K562 (cell line): ENCODE results near the gene ABCC9. TPM values are rescaled to one million over a fixed set of nuclear protein-coding genes. Genes with fewer than 3 reads are reported as not detected.

ENCODE experiments used
- ATAC-seq: fragments of 200-7000 bp; cut with Tn5 transposase; 3 replicates; pipeline ENCODE4 v1.9.1; 2020; ENCODE audit warnings: moderate library complexity
- BruUV-seq: library from RNA; stranded (reverse); fragments of 400-500 nt; replicated peaks from 2 replicates; lab custom pipeline; 2021; lab: Mats Ljungman, UMichigan
- CTCF ChIA-PET: fragments of 300-600 bp; formaldehyde crosslinking; extraction: SDS; loops from one replicate; lab custom pipeline; 2021; ENCODE audit warnings: low intra/inter-chr PET ratio; lab: Yijun Ruan, JAX
- POLR2A ChIA-PET: fragments of 300-600, 350-650 bp; sonication (Branson Sonifier 250); formaldehyde crosslinking; extraction: SDS; loops from one replicate; lab custom pipeline; 2021; ENCODE audit warnings: antibody characterized with exemption, inconsistent platforms; lab: Yijun Ruan, JAX
- DNase-seq, 4 experiments: peaks; one replicate each; pipeline versions ENCODE4 v3.0.0 to v3.0.0-alpha.2; 2011 to 2018; ENCODE audit warnings: low spot score in 3 of 4, mixed read lengths in 3 of 4; ENCODE audit errors: extremely low read depth in 1 of 4
- FAIRE-seq: peaks from 2 replicates; lab custom pipeline; 2011; peaks lifted over from hg19 to GRCh38; lab: Jason Lieb, UNC
- H2AFZ ChIP-seq: 2 replicates; pipeline ENCODE4 v1.6.0; 2011; ENCODE audit warnings: low read depth, low read length, control low read depth, inconsistent platforms
- H3K27ac ChIP-seq: fragments of 200-600 bp; 3 replicates; pipeline ENCODE4 v1.8.0; 2011; ENCODE audit warnings: low read depth, mild to moderate bottlenecking, control low read depth, inconsistent platforms, low read length, moderate library complexity, mixed read lengths; ENCODE audit errors: extremely low read depth
- H3K27me3 ChIP-seq, 2 experiments: fragments of 300-600 bp in 1 of 2; 2 replicates in 1 of 2; 3 replicates in 1 of 2; pipeline versions ENCODE4 v1.6.0 to v1.8.0; 2011; ENCODE audit warnings: inconsistent platforms in 2 of 2, low read length in 2 of 2, mild to moderate bottlenecking in 1 of 2, mixed read lengths in 1 of 2, moderate library complexity in 1 of 2; ENCODE audit not compliant: control insufficient read depth in 2 of 2, insufficient read depth in 2 of 2
- H3K36me3 ChIP-seq: fragments of 300-600 bp; 3 replicates; pipeline ENCODE4 v1.8.0; 2011; ENCODE audit warnings: mild to moderate bottlenecking, low read length, inconsistent platforms; ENCODE audit not compliant: control insufficient read depth, insufficient read depth
- H3K4me1 ChIP-seq, 2 experiments: fragments of 200-600 bp in 1 of 2; replicated peaks in 1 of 2; 2 replicates in 1 of 2; 3 replicates in 1 of 2; pipeline versions ENCODE4 v1.5.1 to v1.8.0; 2011; ENCODE audit warnings: inconsistent platforms in 2 of 2, low read length in 2 of 2, mild to moderate bottlenecking in 1 of 2, mixed read lengths in 1 of 2, moderate library complexity in 1 of 2; ENCODE audit not compliant: control insufficient read depth in 2 of 2, insufficient read depth in 2 of 2
- H3K4me2 ChIP-seq: 2 replicates; pipeline ENCODE4 v1.6.1; 2011; ENCODE audit warnings: low read length, control low read depth, inconsistent platforms, mixed read lengths; ENCODE audit not compliant: insufficient read depth
- H3K4me3 ChIP-seq: fragments of 200-600 bp; sonication (generic), shearing (Covaris generic); 2 replicates; pipeline ENCODE4 v1.5.1; 2016; ENCODE audit warnings: control low read depth, inconsistent platforms
- H3K79me2 ChIP-seq: fragments of 200-600 bp; 3 replicates; pipeline ENCODE4 v1.8.0; 2011; ENCODE audit warnings: low read length, inconsistent platforms; ENCODE audit not compliant: control insufficient read depth, insufficient read depth
- H3K9ac ChIP-seq, 2 experiments: 2 replicates each; pipeline versions ENCODE4 v1.6.0 to v1.6.1; 2011; ENCODE audit warnings: low read depth in 2 of 2, low read length in 2 of 2, control low read depth in 1 of 2, inconsistent platforms in 1 of 2, mild to moderate bottlenecking in 1 of 2, mixed read lengths in 1 of 2; ENCODE audit not compliant: insufficient read depth in 1 of 2
- H3K9me1 ChIP-seq: one replicate; pipeline ENCODE4 v1.6.0; 2011; ENCODE audit warnings: inconsistent platforms, mild to moderate bottlenecking, low read length, moderate library complexity; ENCODE audit not compliant: control insufficient read depth, insufficient read depth
- H3K9me3 ChIP-seq: replicated peaks from 2 replicates; pipeline ENCODE4 v1.5.1; 2011; ENCODE audit warnings: low read depth, low read length, inconsistent platforms; ENCODE audit not compliant: control insufficient read depth, insufficient read depth
- H4K20me1 ChIP-seq: replicated peaks from 2 replicates; pipeline ENCODE4 v1.6.1; 2011; ENCODE audit warnings: low read length, inconsistent platforms, mixed read lengths; ENCODE audit not compliant: control insufficient read depth, insufficient read depth
- CBFA2T3 ChIP-seq: fragments of 450-650 bp; IDR thresholded peaks from 2 replicates; pipeline ENCODE4 v1.6.1; 2017
- CHD4 ChIP-seq: fragments of 200-600 bp; sonication (generic); IDR thresholded peaks from 3 replicates; pipeline ENCODE4 v1.6.1; 2012; ENCODE audit warnings: low read depth, mild to moderate bottlenecking, mixed read lengths, low read length, inconsistent platforms; ENCODE audit not compliant: insufficient read depth, insufficient replicate concordance, poor library complexity, severe bottlenecking
- FIP1L1 ChIP-seq: fragments of 200-400 bp; formaldehyde crosslinking; IDR thresholded peaks from 2 replicates; pipeline ENCODE4 v1.6.1; 2018; ENCODE audit warnings: mild to moderate bottlenecking, low read depth, low read length; ENCODE audit not compliant: poor library complexity, severe bottlenecking
- HDGF ChIP-seq: fragments of 450-650 bp; IDR thresholded peaks from 2 replicates; pipeline ENCODE4 v1.6.1; 2016
- KAT8 ChIP-seq: fragments of 450-650 bp; IDR thresholded peaks from 2 replicates; pipeline ENCODE4 v1.6.1; 2016; ENCODE audit warnings: low read depth, mild to moderate bottlenecking
- MAX ChIP-seq: sonication (generic); formaldehyde crosslinking; IDR thresholded peaks from 2 replicates; pipeline ENCODE4 v1.9.0; 2022; ENCODE audit warnings: mild to moderate bottlenecking, missing genetic modification reagents
- NEUROD1 ChIP-seq: fragments of 150-350 bp; IDR thresholded peaks from 2 replicates; pipeline ENCODE4 v1.6.1; 2014; ENCODE audit warnings: borderline replicate concordance, low read length, low read depth; ENCODE audit not compliant: partially characterized antibody
- PHF21A ChIP-seq: fragments of 450-650 bp; IDR thresholded peaks from 2 replicates; pipeline ENCODE4 v1.6.1; 2017; ENCODE audit warnings: low read depth, borderline replicate concordance
- RB1 ChIP-seq: fragments of 450-650 bp; IDR thresholded peaks from 2 replicates; pipeline ENCODE4 v1.6.1; 2017; ENCODE audit warnings: low read depth, mild to moderate bottlenecking
- SMARCE1 ChIP-seq: fragments of 450-650 bp; IDR thresholded peaks from 2 replicates; pipeline ENCODE4 v1.7.1; 2016; ENCODE audit warnings: mild to moderate bottlenecking
- TCFL5 ChIP-seq: fragments of 250-450 bp; sonication (Bioruptor Pico); conservative IDR thresholded peaks from 2 replicates; pipeline ENCODE4 v1.6.1; 2021; ENCODE audit warnings: mild to moderate bottlenecking, moderate library complexity, matching md5 sums
- U2AF2 ChIP-seq: fragments of 200-400 bp; formaldehyde crosslinking; optimal IDR thresholded peaks from 2 replicates; pipeline ENCODE3; 2017; ENCODE audit warnings: low read depth, mild to moderate bottlenecking, low read length
- YY1 ChIP-seq, 3 experiments: IDR thresholded peaks; 2 replicates each; pipeline ENCODE4 v1.6.1; 2011; ENCODE audit warnings: low read length in 2 of 3, mild to moderate bottlenecking in 2 of 3, moderate library complexity in 2 of 3, borderline replicate concordance in 1 of 3, control low read depth in 1 of 3, low read depth in 1 of 3; ENCODE audit not compliant: insufficient read depth in 3 of 3, insufficient replicate concordance in 2 of 3, control insufficient read depth in 1 of 3, insufficient read length in 1 of 3; ENCODE audit errors: extremely low read depth in 1 of 3
- ZFPM2 ChIP-seq: fragments of 250-450 bp; sonication (Bioruptor Pico); IDR thresholded peaks from 2 replicates; pipeline ENCODE4 v1.5.1; 2022; ENCODE audit warnings: mild to moderate bottlenecking
- ZNF3 ChIP-seq: fragments of 250-450 bp; sonication (Bioruptor Pico); IDR thresholded peaks from 2 replicates; pipeline ENCODE4 v1.5.0; 2021; ENCODE audit warnings: mild to moderate bottlenecking, moderate library complexity
- WGBS: fragments of 100-300 bp; shearing (Covaris generic); methylation state at CpG from one replicate; pipeline ENCODE4 v1.1.6; 2016; ENCODE audit warnings: low coverage, mixed read lengths; ENCODE audit not compliant: insufficient coverage; ENCODE audit errors: missing lambda C conversion rate; 5-methylcytosine and 5-hydroxymethylcytosine counted together
- in situ Hi-C: fragments of 300-500 bp; cut with MboI; formaldehyde crosslinking; loops from 4 replicates; pipeline ENCODE4 v1.15.0; 2018; ENCODE audit warnings: inconsistent platforms, mixed read lengths
- intact Hi-C: fragments of 100-400 bp; cut with micrococcal nuclease; formaldehyde crosslinking; loops from 2 replicates; pipeline ENCODE4 v1.14.2; 2022
- polyA plus RNA-seq, 8 experiments: library from polyadenylated mRNA; depleted of rRNA in 4 of 8; stranded (reverse) in 5 of 8; unstranded in 3 of 8; fragments of >200 nt; fragmentation: Nextera tagmentation in 2 of 8; fragmentation: Illumina TruSeq in 1 of 8; extraction: Ambion mirVana in 2 of 8; extraction: Trizol in 1 of 8; gene quantifications; 2 replicates each; pipeline versions ENCODE4 v1.2.1 to v1.2.3, GENCODE V29; 2011 to 2014; ENCODE audit warnings: inconsistent platforms in 1 of 8, missing spikeins in 1 of 8
- total RNA-seq, 7 experiments: library from RNA; depleted of rRNA in 6 of 7; stranded (reverse); fragments of >200 nt in 6 of 7; fragmentation: Illumina TruSeq in 2 of 7; extraction: Trizol in 2 of 7; gene quantifications; 2 replicates each; pipeline versions ENCODE4 v1.2.1 to v1.2.3, GENCODE V29; 2011 to 2021; ENCODE audit warnings: low replicate concordance in 1 of 7
- TF ChIP-seq, protein P1 (sequence below): fragments of 250-450 bp; sonication (Bioruptor Pico); IDR thresholded peaks from 2 replicates; pipeline ENCODE4 v1.4.0; 2020; ENCODE audit warnings: mild to moderate bottlenecking, moderate library complexity

Gene ABCC9
- total and polyA plus RNA-seq, 9 of the 15 experiments (the other 6 are each of a cell fraction or from before 2014, with no cell fraction given) = 0.05 to 0.40 (median 0.18) TPM

DNA sequence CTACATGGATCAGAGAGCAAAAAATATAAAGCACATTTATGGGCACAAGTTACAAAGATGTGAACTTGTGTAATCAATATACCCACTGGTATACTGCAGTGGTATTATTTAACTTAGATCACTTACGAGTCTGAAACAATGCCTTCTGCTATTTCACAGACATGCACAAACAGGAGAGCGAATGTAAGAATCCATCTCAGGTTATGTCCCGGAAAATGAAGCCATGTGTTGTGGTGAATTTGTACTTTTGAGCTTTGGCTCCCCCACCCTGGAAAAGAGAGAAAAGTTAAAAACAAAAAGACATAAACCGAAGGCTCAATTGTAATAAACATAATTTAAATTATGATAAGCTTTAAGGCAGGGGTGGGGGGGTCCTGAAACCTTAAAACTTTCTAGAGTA, 7.6 kb downstream of the ABCC9 start:
- Histone ChIP-seq H3K4me2 (no peak overlapping the region), H3K36me3 (no peaks in the 10 kb centered on the region), H3K27me3 (no peaks in the 10 kb centered on the region), H3K9me3 (no peaks in the 10 kb centered on the region; the same call in 1 of the 2 replicates), H4K20me1 (no peaks in the 10 kb centered on the region), H3K9ac (no peak overlapping the region), H3K9me1 (no peaks in the 10 kb centered on the region), H2AFZ (no peak overlapping the region), H3K4me3 (no peak overlapping the region), H3K4me1 (no peaks in the 10 kb centered on the region), H3K27ac (no peak overlapping the region), H3K79me2 (no peaks in the 10 kb centered on the region)
- in situ Hi-C loops = no loop called here
- no peak for DNase-seq
- no peak for FAIRE-seq
- 12% methylated on average over 4 of the region's 4 CpGs for WGBS
- ChIA-PET POLR2A (no interaction called here), CTCF (no interaction called here)
- ATAC-seq = no peak
- intact Hi-C loops = no loop called here
- TF ChIP-seq U2AF2 (no peak), TCFL5 (CRISPR knock-in tag) (no peak), MAX (CRISPR knock-in tag) (no peak), NEUROD1 (no peak), CBFA2T3 (no peak), RB1 (no peak), KAT8 (no peak), CHD4 (no peak), PHF21A (no peak), ZNF3 (no peak), ZFPM2 (CRISPR knock-in tag) (no peak), SMARCE1 (no peak), FIP1L1 (no peak), HDGF (no peak), YY1 (IDR thresholded peaks at IDR 0.05; ENCODE audit: borderline replicate concordance in 1 of 3, control insufficient read depth in 1 of 3, extremely low read depth in 1 of 3, insufficient read depth in 3 of 3, insufficient read length in 1 of 3, insufficient replicate concordance in 2 of 3, low read depth in 1 of 3, low read length in 2 of 3) (no peak)
- TF ChIP-seq, protein P1, sequence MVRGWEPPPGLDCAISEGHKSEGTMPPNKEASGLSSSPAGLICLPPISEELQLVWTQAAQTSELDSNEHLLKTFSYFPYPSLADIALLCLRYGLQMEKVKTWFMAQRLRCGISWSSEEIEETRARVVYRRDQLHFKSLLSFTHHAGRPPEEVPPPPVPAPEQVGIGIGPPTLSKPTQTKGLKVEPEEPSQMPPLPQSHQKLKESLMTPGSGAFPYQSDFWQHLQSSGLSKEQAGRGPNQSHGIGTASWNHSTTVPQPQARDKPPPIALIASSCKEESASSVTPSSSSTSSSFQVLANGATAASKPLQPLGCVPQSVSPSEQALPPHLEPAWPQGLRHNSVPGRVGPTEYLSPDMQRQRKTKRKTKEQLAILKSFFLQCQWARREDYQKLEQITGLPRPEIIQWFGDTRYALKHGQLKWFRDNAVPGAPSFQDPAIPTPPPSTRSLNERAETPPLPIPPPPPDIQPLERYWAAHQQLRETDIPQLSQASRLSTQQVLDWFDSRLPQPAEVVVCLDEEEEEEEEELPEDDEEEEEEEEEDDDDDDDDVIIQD (CRISPR knock-in tag) = no peak
- no TSS peak for BruUV-seq
